Dermis microvascular lymphatic vessel endothelial cell (primary cell): ENCODE measurements around the gene KIF3C. TPM values are rescaled to one million over a fixed set of nuclear protein-coding genes. Genes with fewer than 3 reads are reported as not detected.
A peak's percentile ranks its signal among the peaks of the same experiment; 100 is the strongest.
"Not testable (repeated sequence)": the region's sequence is repeated elsewhere in the genome, so short reads cannot be mapped to it uniquely, and the experiment has no call there.

Experiments
- DNase-seq, 2 donors: peaks; one replicate each; pipeline versions ENCODE4 v3.0.0 to v3.0.0-alpha.2; 2010; ENCODE audit warnings: low read depth in 2 of 2
- total RNA-seq: library from RNA; depleted of rRNA; stranded (reverse); fragments of >200 nt; gene quantifications from 2 replicates; pipeline ENCODE4 v1.2.1, GENCODE V29; 2014

The KIF3C gene
- total RNA-seq, 1 donor from 2014 or later = 10.5 TPM

- DNase-seq = not testable (repeated sequence)
These were observed 64.9 kb downstream of the KIF3C start for GRCh38 chr2:25917411-25917810.

GRCh38 chr2:25915944-25916772 is 66.1 kb downstream of the KIF3C start:
- not testable (repeated sequence) for DNase-seq

- DNase-seq = not testable (repeated sequence)
These were observed 66.9 kb downstream of the KIF3C start for GRCh38 chr2:25915411-25915810.

GRCh38 chr2:25913696-25913973 is 68.7 kb downstream of the KIF3C start:
- not testable (repeated sequence) for DNase-seq

GRCh38 chr2:25912851-25913695 is 69.2 kb downstream of the KIF3C start:
- no peak for DNase-seq

GRCh38 chr2:25909574-25909973 is 72.7 kb downstream of the KIF3C start:
- not testable (repeated sequence) for DNase-seq

GRCh38 chr2:25905126-25905525 is 77.2 kb downstream of the KIF3C start:
- DNase-seq = no peak

GRCh38 chr2:25903216-25903776 is 79.0 kb downstream of the KIF3C start:
- no peak for DNase-seq

- peak in 1 of 2 donors; percentile 38 for DNase-seq
These were observed 82.8 kb downstream of the KIF3C start for GRCh38 chr2:25899404-25899970.

- DNase-seq = no peak
These were observed 84.8 kb downstream of the KIF3C start for GRCh38 chr2:25897506-25897905.

- not testable (repeated sequence) for DNase-seq
These were observed 86.0 kb downstream of the KIF3C start for GRCh38 chr2:25896308-25896707.

- DNase-seq = no peak
These were observed 86.7 kb downstream of the KIF3C start for GRCh38 chr2:25895610-25896009.

GRCh38 chr2:25895018-25895417 is 87.3 kb downstream of the KIF3C start:
- DNase-seq = no peak

- DNase-seq = peak; percentile 40 to 82
These were observed 88.0 kb downstream of the KIF3C start for GRCh38 chr2:25894135-25894830.

- no peak for DNase-seq
These were observed 90.6 kb downstream of the KIF3C start for GRCh38 chr2:25891672-25892071.

- no peak for DNase-seq
These were observed 94.6 kb downstream of the KIF3C start for GRCh38 chr2:25887624-25888242.

- DNase-seq = peak in 1 of 2 donors; percentile 10
These were observed 96.4 kb downstream of the KIF3C start for GRCh38 chr2:25885933-25886332.

GRCh38 chr2:25881764-25882163 is 100.5 kb downstream of the KIF3C start:
- no peak for DNase-seq

GRCh38 chr2:25879133-25879730 is 103.1 kb downstream of the KIF3C start:
- DNase-seq = no peak

- peak; percentile 92 to 98 for DNase-seq
These were observed 103.8 kb downstream of the KIF3C start, which contains the start of gene ASXL2 for GRCh38 chr2:25878361-25879132. TSS of gene ASXL2 (minus strand) at chr2:25878487. CDS start at chr2:25878222, 265 bp downstream.
